ENCODE results near the gene HOXA4. TPM values are rescaled to one million over a fixed set of nuclear protein-coding genes. Genes with fewer than 3 reads are reported as not detected.

The HOXA4 gene
- total RNA-seq, 1 experiment from 2014 or later = 4.8 TPM

GRCh38 chr7:27179030-27179429 is 48.5 kb upstream of the HOXA4 start:
- H3K9me3 ChIP-seq = no peaks in the 10 kb centered on the region
- Mint-ChIP-seq H3K4me1 (ENCODE audit: low read depth, unreplicated experiment) (no peaks in the 10 kb centered on the region), H3K36me3 (ENCODE audit: insufficient read depth, unreplicated experiment) (no peaks in the 10 kb centered on the region), H3K27ac (ENCODE audit: unreplicated experiment) (peak overlapping the region; percentile 31), H3K9me3 (ENCODE audit: unreplicated experiment) (no peaks in the 10 kb centered on the region), H3K4me3 (ENCODE audit: unreplicated experiment) (peak overlapping the region; percentile 74), H3K27me3 (ENCODE audit: insufficient read depth, unreplicated experiment) (no peaks in the 10 kb centered on the region)
- BruUV-seq (replicated peaks) = no TSS peak
- POLR2A ChIA-PET = no interaction called here
- peaks cover 11% of the 10 kb centered on the region for H3K4me1 ChIP-seq
- TF ChIP-seq CTCF (IDR thresholded peaks at IDR 0.05; ENCODE audit: insufficient read depth in 1 of 2, low read depth in 1 of 2, low read length in 1 of 2, severe bottlenecking in 1 of 2, unreplicated experiment in 1 of 2) = no peak
- intact Hi-C loops (cut with micrococcal nuclease; ENCODE audit: unreplicated experiment) = no loop called here
- CTCF ChIA-PET = interaction anchor here (0.6 to 1.7 kb wide), 9 partner anchors 10 to 1035 kb away, joined by 3 to 13 read pairs (median 3); partner anchors contain the start of genes HOXA9 and TAX1BP1
- H3K27me3 ChIP-seq (replicated peaks; ENCODE audit: control insufficient read depth, insufficient read depth, low read length) = peaks cover 2% of the 10 kb centered on the region
- no peak for DNase-seq
- H3K4me3 ChIP-seq (ENCODE audit: low read depth, low read length) = peak overlapping the region; percentile 47
- H3K36me3 ChIP-seq (ENCODE audit: control insufficient read depth, insufficient read depth, low read length) = no peaks in the 10 kb centered on the region

GRCh38 chr7:27178366-27178765 is 47.8 kb upstream of the HOXA4 start:
- H3K27me3 ChIP-seq (replicated peaks; ENCODE audit: control insufficient read depth, insufficient read depth, low read length) = peaks cover 2% of the 10 kb centered on the region
- no peaks in the 10 kb centered on the region for H3K4me1 Mint-ChIP-seq (ENCODE audit: low read depth, unreplicated experiment)
- H3K4me3 Mint-ChIP-seq (ENCODE audit: unreplicated experiment) = no peak overlapping the region
- ChIA-PET POLR2A (no interaction called here), CTCF (interaction anchor here (0.6 to 1.7 kb wide), 3 partner anchors 9 to 921 kb away, joined by 3 to 12 read pairs (median 3); no protein-coding TSS in a partner anchor)
- no TSS peak for BruUV-seq (replicated peaks)
- peaks cover 9% of the 10 kb centered on the region for H3K4me1 ChIP-seq
- intact Hi-C loops (cut with micrococcal nuclease; ENCODE audit: unreplicated experiment) = no loop called here
- no peak overlapping the region for H3K4me3 ChIP-seq (ENCODE audit: low read depth, low read length)
- no peaks in the 10 kb centered on the region for H3K27me3 Mint-ChIP-seq (ENCODE audit: insufficient read depth, unreplicated experiment)
- no peak overlapping the region for H3K27ac Mint-ChIP-seq (ENCODE audit: unreplicated experiment)
- H3K9me3 Mint-ChIP-seq (ENCODE audit: unreplicated experiment) = no peaks in the 10 kb centered on the region
- H3K36me3 Mint-ChIP-seq (ENCODE audit: insufficient read depth, unreplicated experiment) = no peaks in the 10 kb centered on the region
- DNase-seq = no peak
- no peaks in the 10 kb centered on the region for H3K36me3 ChIP-seq (ENCODE audit: control insufficient read depth, insufficient read depth, low read length)
- no peaks in the 10 kb centered on the region for H3K9me3 ChIP-seq
- TF ChIP-seq CTCF (IDR thresholded peaks at IDR 0.05; ENCODE audit: insufficient read depth in 1 of 2, low read depth in 1 of 2, low read length in 1 of 2, severe bottlenecking in 1 of 2, unreplicated experiment in 1 of 2) = no peak

GRCh38 chr7:27177795-27178320 is 47.3 kb upstream of the HOXA4 start:
- no peaks in the 10 kb centered on the region for H3K36me3 ChIP-seq (ENCODE audit: control insufficient read depth, insufficient read depth, low read length)
- Mint-ChIP-seq H3K27me3 (ENCODE audit: insufficient read depth, unreplicated experiment) (no peaks in the 10 kb centered on the region), H3K36me3 (ENCODE audit: insufficient read depth, unreplicated experiment) (no peaks in the 10 kb centered on the region), H3K4me1 (ENCODE audit: low read depth, unreplicated experiment) (no peaks in the 10 kb centered on the region), H3K27ac (ENCODE audit: unreplicated experiment) (no peak overlapping the region), H3K4me3 (ENCODE audit: unreplicated experiment) (no peak overlapping the region), H3K9me3 (ENCODE audit: unreplicated experiment) (no peaks in the 10 kb centered on the region)
- no peak for DNase-seq
- ChIA-PET POLR2A (no interaction called here), CTCF (no interaction called here)
- intact Hi-C loops (cut with micrococcal nuclease; ENCODE audit: unreplicated experiment) = no loop called here
- peaks cover 2% of the 10 kb centered on the region for H3K27me3 ChIP-seq (replicated peaks; ENCODE audit: control insufficient read depth, insufficient read depth, low read length)
- no peaks in the 10 kb centered on the region for H3K9me3 ChIP-seq
- TF ChIP-seq CTCF (IDR thresholded peaks at IDR 0.05; ENCODE audit: insufficient read depth in 1 of 2, low read depth in 1 of 2, low read length in 1 of 2, severe bottlenecking in 1 of 2, unreplicated experiment in 1 of 2) = no peak
- no peak overlapping the region for H3K4me3 ChIP-seq (ENCODE audit: low read depth, low read length)
- BruUV-seq (replicated peaks) = no TSS peak
- peaks cover 4% of the 10 kb centered on the region for H3K4me1 ChIP-seq

Data from Caco-2 (cell line).